Measurements from ENCODE around the gene PCSK6. TPM values are rescaled to one million over a fixed set of nuclear protein-coding genes. Genes with fewer than 3 reads are reported as not detected.

PCSK6 gene
- total and polyA plus RNA-seq, 2 experiments from 2014 or later = 4.8 to 6.4 TPM

DNA sequence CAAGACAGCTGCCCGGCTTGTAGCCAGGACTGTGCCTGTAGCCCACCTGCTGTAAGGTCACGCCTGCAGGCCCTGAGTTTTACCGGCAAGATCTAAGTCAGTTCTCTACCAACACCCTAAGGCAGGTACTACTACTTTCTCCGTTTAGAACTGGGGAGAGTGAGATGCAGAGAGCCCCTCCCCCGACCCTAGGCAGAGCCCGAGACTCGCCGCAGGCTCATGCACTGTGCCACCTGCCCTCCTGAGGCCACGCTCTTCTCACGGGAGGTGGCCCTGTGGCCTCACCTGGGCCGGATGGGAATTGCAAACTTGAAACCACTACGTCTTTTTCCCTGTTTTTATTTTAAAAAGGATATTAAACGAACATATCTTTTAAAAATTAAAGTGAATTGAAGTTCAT lies 36.9 kb upstream of the PCSK6 start:
- TF ChIP-seq, protein P1, sequence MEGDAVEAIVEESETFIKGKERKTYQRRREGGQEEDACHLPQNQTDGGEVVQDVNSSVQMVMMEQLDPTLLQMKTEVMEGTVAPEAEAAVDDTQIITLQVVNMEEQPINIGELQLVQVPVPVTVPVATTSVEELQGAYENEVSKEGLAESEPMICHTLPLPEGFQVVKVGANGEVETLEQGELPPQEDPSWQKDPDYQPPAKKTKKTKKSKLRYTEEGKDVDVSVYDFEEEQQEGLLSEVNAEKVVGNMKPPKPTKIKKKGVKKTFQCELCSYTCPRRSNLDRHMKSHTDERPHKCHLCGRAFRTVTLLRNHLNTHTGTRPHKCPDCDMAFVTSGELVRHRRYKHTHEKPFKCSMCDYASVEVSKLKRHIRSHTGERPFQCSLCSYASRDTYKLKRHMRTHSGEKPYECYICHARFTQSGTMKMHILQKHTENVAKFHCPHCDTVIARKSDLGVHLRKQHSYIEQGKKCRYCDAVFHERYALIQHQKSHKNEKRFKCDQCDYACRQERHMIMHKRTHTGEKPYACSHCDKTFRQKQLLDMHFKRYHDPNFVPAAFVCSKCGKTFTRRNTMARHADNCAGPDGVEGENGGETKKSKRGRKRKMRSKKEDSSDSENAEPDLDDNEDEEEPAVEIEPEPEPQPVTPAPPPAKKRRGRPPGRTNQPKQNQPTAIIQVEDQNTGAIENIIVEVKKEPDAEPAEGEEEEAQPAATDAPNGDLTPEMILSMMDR (IDR thresholded peaks at IDR 0.05; ENCODE audit: low read depth, low read length) = no peak

DNA sequence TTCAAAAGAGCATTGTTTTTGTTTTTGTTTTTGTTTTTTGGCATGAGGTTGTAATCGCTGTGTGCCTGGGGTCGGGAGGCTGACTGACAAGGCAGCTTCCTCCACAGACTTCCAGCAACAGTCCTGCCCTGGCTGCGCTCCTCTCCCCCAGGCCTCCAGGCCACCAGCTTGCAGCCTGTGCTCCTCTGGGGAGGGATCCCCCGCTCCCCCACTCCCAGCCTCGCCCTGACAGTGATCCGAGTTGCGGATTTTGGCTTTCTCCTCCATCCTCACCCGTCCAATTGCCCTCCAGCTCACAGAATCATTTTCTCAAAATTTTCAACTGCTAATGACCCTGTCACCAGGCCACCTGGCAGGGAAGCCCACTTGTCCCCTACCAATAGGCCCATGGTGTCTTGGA lies 36.5 kb upstream of the PCSK6 start:
- Histone ChIP-seq H3K36me3 (no peaks in the 10 kb centered on the region), H3K4me3 (no peak overlapping the region), H3K27ac (no peak overlapping the region), H3K9me3 (ENCODE audit: low read depth) (no peaks in the 10 kb centered on the region), H3K4me1 (ENCODE audit: low read depth) (no peaks in the 10 kb centered on the region), H3K27me3 (no peaks in the 10 kb centered on the region)
- TF ChIP-seq, protein P1 (IDR thresholded peaks at IDR 0.05; ENCODE audit: low read depth, low read length) = no peak
- DNase-seq (ENCODE audit: low read depth in 1 of 2, low spot score in 1 of 2) = no peak

More for the DNA sequence above, 36.9 kb upstream of the PCSK6 start:
- H3K36me3 ChIP-seq = no peaks in the 10 kb centered on the region
- no peaks in the 10 kb centered on the region for H3K27me3 ChIP-seq
- no peak overlapping the region for H3K4me3 ChIP-seq
- no peak overlapping the region for H3K27ac ChIP-seq
- H3K9me3 ChIP-seq (ENCODE audit: low read depth) = no peaks in the 10 kb centered on the region
- H3K4me1 ChIP-seq (ENCODE audit: low read depth) = no peaks in the 10 kb centered on the region
- DNase-seq (ENCODE audit: low read depth in 1 of 2, low spot score in 1 of 2) = no peak

GRCh38 chr15:101525087-101525669 lies 35.7 kb upstream of the PCSK6 start:
- no peak for DNase-seq (ENCODE audit: low read depth in 1 of 2, low spot score in 1 of 2)
- Histone ChIP-seq H3K27me3 (no peaks in the 10 kb centered on the region), H3K9me3 (ENCODE audit: low read depth) (no peaks in the 10 kb centered on the region), H3K4me1 (ENCODE audit: low read depth) (no peaks in the 10 kb centered on the region), H3K36me3 (no peaks in the 10 kb centered on the region), H3K27ac (no peak overlapping the region), H3K4me3 (no peak overlapping the region)
- TF ChIP-seq, protein P1 (IDR thresholded peaks at IDR 0.05; ENCODE audit: low read depth, low read length) = no peak

DNA sequence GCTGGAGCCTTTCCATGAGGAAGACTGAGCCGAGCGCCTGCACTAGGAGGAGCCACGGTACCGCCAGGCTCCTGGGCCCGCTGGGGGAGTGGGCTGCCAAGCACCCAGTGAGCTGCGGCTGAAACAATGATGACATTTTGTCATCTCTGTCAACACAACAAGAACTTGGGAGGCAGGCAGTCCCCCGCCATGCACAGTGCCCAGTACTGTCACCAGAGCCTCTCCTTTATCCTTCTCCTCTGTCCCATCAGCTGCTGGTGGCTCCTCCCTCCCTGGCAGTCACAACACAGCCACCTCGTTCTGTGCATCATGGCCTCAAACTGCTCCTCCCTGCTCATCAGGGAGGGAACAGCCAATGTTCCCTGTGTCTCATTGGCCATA lies 34.0 kb upstream of the PCSK6 start:
- Histone ChIP-seq H3K9me3 (ENCODE audit: low read depth) (no peaks in the 10 kb centered on the region), H3K36me3 (no peaks in the 10 kb centered on the region), H3K27ac (no peak overlapping the region), H3K27me3 (no peaks in the 10 kb centered on the region), H3K4me1 (ENCODE audit: low read depth) (no peaks in the 10 kb centered on the region), H3K4me3 (no peak overlapping the region)
- TF ChIP-seq, protein P1 (IDR thresholded peaks at IDR 0.05; ENCODE audit: low read depth, low read length) = no peak
- DNase-seq (ENCODE audit: low read depth in 1 of 2, low spot score in 1 of 2) = no peak

- H3K36me3 ChIP-seq = no peaks in the 10 kb centered on the region
- TF ChIP-seq, protein P1 (IDR thresholded peaks at IDR 0.05; ENCODE audit: low read depth, low read length) = no peak
- DNase-seq (ENCODE audit: low read depth in 1 of 2, low spot score in 1 of 2) = no peak
- H3K27me3 ChIP-seq = no peaks in the 10 kb centered on the region
- H3K9me3 ChIP-seq (ENCODE audit: low read depth) = no peaks in the 10 kb centered on the region
- H3K4me1 ChIP-seq (ENCODE audit: low read depth) = no peaks in the 10 kb centered on the region
- H3K4me3 ChIP-seq = no peak overlapping the region
- no peak overlapping the region for H3K27ac ChIP-seq
Observed at GRCh38 chr15:101522621-101523559, 33.4 kb upstream of the PCSK6 start.

Measured in cardiac muscle cell (in vitro differentiated cells and primary cell).